ENCODE results near the gene SCO1. TPM values are rescaled to one million over a fixed set of nuclear protein-coding genes. Genes with fewer than 3 reads are reported as not detected.

The SCO1 gene
- total and polyA plus RNA-seq, 4 donors: 18.0 to 33.2 (median 22.8) TPM

DNA sequence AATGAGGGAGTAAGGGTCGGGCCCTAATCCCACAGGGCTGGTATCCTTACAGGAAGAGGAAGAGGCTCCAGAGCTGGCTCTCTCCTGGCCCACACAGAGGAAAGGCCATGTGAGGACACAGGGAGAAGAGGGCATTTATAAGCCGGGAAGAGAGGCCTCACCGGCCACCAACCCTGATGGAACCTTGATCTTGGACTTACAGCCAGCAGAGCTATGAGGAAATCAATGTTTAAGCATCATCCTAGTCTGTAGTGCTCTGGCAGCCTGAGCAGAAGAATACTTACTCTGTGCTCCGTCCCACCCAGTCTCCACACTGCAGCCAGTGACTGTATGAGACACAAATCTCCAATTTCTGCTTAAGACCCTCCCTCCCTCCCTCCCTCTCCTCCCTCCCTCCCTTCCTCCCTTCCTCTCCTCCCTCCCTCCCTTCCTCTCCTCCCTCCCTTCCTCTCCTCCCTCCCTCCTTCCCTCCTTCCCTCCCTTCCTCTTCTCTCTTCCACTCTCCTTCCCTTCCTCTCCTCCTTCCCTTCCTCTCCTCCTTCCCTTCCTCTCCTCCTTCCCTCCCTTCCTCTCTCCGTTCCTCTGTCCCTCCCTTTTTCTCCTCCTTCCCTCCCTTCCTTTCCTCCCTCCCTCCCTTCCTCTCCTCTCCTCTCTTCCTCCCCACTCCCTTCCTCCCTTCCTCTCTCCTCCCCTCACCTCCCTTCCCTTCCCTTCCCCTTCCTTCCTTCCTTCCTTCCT is 41.4 kb upstream of the SCO1 start:
- TF ChIP-seq, protein P1, sequence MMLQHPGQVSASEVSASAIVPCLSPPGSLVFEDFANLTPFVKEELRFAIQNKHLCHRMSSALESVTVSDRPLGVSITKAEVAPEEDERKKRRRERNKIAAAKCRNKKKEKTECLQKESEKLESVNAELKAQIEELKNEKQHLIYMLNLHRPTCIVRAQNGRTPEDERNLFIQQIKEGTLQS (IDR thresholded peaks at IDR 0.05): no peak
- TF ChIP-seq NR2F2 (IDR thresholded peaks at IDR 0.05) (no peak), YY1 (IDR thresholded peaks at IDR 0.05) (no peak), TAF1 (conservative IDR thresholded peaks at IDR 0.05) (no peak), FOXA1 (IDR thresholded peaks at IDR 0.05) (no peak), RXRA (IDR thresholded peaks at IDR 0.05) (peak; percentile 87 to 89), FOXA2 (IDR thresholded peaks at IDR 0.05) (no peak), GABPA (IDR thresholded peaks at IDR 0.05 in 1 of 2, conservative IDR thresholded peaks at IDR 0.05 in 1 of 2) (no peak), EGR1 (IDR thresholded peaks at IDR 0.05; ENCODE audit: low read depth in 2 of 2) (no peak), JUND (IDR thresholded peaks at IDR 0.05) (peak in 1 of 2 donors; percentile 29), HNF4G (IDR thresholded peaks at IDR 0.05) (peak; percentile 53), HNF4A (conservative IDR thresholded peaks at IDR 0.05) (peak; percentile 78 to 83), SP1 (IDR thresholded peaks at IDR 0.05) (peak; percentile 62), RAD21 (IDR thresholded peaks at IDR 0.05) (peak in 1 of 2 donors; percentile 46)
- TF ChIP-seq, protein P2, sequence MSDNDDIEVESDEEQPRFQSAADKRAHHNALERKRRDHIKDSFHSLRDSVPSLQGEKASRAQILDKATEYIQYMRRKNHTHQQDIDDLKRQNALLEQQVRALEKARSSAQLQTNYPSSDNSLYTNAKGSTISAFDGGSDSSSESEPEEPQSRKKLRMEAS (IDR thresholded peaks at IDR 0.05): peak; percentile 61
- TF ChIP-seq, protein P3, sequence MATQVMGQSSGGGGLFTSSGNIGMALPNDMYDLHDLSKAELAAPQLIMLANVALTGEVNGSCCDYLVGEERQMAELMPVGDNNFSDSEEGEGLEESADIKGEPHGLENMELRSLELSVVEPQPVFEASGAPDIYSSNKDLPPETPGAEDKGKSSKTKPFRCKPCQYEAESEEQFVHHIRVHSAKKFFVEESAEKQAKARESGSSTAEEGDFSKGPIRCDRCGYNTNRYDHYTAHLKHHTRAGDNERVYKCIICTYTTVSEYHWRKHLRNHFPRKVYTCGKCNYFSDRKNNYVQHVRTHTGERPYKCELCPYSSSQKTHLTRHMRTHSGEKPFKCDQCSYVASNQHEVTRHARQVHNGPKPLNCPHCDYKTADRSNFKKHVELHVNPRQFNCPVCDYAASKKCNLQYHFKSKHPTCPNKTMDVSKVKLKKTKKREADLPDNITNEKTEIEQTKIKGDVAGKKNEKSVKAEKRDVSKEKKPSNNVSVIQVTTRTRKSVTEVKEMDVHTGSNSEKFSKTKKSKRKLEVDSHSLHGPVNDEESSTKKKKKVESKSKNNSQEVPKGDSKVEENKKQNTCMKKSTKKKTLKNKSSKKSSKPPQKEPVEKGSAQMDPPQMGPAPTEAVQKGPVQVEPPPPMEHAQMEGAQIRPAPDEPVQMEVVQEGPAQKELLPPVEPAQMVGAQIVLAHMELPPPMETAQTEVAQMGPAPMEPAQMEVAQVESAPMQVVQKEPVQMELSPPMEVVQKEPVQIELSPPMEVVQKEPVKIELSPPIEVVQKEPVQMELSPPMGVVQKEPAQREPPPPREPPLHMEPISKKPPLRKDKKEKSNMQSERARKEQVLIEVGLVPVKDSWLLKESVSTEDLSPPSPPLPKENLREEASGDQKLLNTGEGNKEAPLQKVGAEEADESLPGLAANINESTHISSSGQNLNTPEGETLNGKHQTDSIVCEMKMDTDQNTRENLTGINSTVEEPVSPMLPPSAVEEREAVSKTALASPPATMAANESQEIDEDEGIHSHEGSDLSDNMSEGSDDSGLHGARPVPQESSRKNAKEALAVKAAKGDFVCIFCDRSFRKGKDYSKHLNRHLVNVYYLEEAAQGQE (IDR thresholded peaks at IDR 0.05): no peak
- TF ChIP-seq, protein P4, sequence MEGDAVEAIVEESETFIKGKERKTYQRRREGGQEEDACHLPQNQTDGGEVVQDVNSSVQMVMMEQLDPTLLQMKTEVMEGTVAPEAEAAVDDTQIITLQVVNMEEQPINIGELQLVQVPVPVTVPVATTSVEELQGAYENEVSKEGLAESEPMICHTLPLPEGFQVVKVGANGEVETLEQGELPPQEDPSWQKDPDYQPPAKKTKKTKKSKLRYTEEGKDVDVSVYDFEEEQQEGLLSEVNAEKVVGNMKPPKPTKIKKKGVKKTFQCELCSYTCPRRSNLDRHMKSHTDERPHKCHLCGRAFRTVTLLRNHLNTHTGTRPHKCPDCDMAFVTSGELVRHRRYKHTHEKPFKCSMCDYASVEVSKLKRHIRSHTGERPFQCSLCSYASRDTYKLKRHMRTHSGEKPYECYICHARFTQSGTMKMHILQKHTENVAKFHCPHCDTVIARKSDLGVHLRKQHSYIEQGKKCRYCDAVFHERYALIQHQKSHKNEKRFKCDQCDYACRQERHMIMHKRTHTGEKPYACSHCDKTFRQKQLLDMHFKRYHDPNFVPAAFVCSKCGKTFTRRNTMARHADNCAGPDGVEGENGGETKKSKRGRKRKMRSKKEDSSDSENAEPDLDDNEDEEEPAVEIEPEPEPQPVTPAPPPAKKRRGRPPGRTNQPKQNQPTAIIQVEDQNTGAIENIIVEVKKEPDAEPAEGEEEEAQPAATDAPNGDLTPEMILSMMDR (IDR thresholded peaks at IDR 0.05; ENCODE audit: low read depth, low read length, missing input control): no peak
- TF ChIP-seq, protein P5, sequence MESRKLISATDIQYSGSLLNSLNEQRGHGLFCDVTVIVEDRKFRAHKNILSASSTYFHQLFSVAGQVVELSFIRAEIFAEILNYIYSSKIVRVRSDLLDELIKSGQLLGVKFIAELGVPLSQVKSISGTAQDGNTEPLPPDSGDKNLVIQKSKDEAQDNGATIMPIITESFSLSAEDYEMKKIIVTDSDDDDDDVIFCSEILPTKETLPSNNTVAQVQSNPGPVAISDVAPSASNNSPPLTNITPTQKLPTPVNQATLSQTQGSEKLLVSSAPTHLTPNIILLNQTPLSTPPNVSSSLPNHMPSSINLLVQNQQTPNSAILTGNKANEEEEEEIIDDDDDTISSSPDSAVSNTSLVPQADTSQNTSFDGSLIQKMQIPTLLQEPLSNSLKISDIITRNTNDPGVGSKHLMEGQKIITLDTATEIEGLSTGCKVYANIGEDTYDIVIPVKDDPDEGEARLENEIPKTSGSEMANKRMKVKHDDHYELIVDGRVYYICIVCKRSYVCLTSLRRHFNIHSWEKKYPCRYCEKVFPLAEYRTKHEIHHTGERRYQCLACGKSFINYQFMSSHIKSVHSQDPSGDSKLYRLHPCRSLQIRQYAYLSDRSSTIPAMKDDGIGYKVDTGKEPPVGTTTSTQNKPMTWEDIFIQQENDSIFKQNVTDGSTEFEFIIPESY (IDR thresholded peaks at IDR 0.05): no peak
- H3K4me3 ChIP-seq (ENCODE audit: low read depth in 1 of 3, low read length in 3 of 3): no peak overlapping the region
- peak overlapping the region; percentile 64 to 79 for H3K27ac ChIP-seq (ENCODE audit: low read depth in 1 of 2, low read length in 2 of 2)
- H3K9me3 ChIP-seq (ENCODE audit: control insufficient read depth in 4 of 4, low read length in 3 of 4): no peaks in the 10 kb centered on the region
- H3K27me3 ChIP-seq (ENCODE audit: control insufficient read depth in 4 of 4, insufficient read depth in 4 of 4, low read length in 3 of 4): no peaks in the 10 kb centered on the region
- H3K36me3 ChIP-seq (ENCODE audit: control insufficient read depth in 4 of 4, insufficient read depth in 3 of 4, low read depth in 1 of 4, low read length in 3 of 4): no peaks in the 10 kb centered on the region
- no peak for DNase-seq (ENCODE audit: low spot score)
- WGBS: 34% methylated on average over 5 of the region's 5 CpGs
- H3K9ac ChIP-seq (ENCODE audit: low read depth in 1 of 2, low read length in 2 of 2): no peak overlapping the region
- peaks cover 6 to 35% (median 26%) of the 10 kb centered on the region in 4 donors for H3K4me1 ChIP-seq (ENCODE audit: control insufficient read depth in 4 of 4, insufficient read depth in 4 of 4, low read length in 3 of 4)
